HG02678 (cell line): ENCODE measurements around the gene LMBR1L.
"Not testable (repeated sequence)": the region's sequence is repeated elsewhere in the genome, so short reads cannot be mapped to it uniquely, and the experiment has no call there.

ENCODE experiments used
- ATAC-seq: cut with Tn5 transposase; IDR thresholded peaks from one replicate; pipeline ENCODE4 v1.9.1; 2021; ENCODE audit warnings: mild to moderate bottlenecking, moderate library complexity; ENCODE audit not compliant: unreplicated experiment

LMBR1L gene, protein sequence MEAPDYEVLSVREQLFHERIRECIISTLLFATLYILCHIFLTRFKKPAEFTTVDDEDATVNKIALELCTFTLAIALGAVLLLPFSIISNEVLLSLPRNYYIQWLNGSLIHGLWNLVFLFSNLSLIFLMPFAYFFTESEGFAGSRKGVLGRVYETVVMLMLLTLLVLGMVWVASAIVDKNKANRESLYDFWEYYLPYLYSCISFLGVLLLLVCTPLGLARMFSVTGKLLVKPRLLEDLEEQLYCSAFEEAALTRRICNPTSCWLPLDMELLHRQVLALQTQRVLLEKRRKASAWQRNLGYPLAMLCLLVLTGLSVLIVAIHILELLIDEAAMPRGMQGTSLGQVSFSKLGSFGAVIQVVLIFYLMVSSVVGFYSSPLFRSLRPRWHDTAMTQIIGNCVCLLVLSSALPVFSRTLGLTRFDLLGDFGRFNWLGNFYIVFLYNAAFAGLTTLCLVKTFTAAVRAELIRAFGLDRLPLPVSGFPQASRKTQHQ

DNA sequence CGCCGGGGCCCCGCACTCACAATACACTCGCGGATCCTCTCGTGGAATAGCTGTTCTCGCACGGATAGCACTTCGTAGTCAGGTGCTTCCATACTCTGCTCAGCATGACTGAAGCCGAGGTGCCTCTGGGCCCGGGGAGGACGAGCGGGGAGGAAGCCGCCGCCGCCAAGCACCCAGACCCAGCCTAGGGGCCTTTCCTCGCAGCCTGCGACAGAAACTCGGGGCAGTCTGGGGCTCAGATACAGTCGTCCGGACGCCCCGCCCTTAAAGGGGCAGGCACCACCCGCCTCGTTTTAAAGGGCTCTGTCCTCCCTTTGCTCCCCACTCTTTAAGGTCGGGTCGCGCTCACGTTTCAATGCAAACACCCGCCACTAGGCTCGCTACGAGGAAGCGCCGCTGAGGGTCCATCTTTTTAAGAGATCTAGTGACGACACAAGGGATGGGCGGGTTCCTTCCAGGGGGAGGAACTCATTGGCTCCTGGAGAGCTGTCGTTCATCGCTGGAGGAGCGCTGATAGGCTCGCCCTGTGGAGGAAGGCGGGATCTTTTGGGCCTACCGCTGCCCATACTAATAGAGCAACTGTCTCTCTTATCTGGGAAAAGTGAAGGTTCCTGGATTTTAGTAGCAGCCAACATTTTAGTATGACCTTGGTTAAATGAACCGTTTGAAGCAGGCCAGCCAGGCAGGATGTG is at the start of gene LMBR1L:
LMBR1L (minus strand) TSS at position 384 of the 692 bp plus-strand sequence; CDS start at position 92, 292 bp downstream.
- peak; percentile 98 for ATAC-seq

DNA sequence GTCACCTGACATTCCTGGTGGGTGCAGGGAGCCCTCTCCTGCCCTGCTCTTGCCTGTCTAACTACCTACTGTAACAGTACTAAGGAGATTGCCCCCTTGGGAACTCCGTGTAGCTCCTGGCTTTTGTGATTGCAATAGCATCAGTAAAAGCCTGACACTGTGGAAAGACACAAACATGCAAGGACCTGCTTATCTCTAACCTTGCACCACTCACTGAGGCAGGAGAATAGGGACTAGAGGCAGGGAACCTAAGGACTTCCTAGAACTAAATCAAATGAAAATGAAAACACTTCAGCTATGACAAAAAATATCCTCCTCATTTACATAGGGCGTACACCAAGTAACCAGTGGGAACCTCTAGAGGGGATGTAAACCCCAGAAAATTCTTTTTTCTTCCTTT is 49.8 kb upstream of the LMBR1L start:
- ATAC-seq = no peak

DNA sequence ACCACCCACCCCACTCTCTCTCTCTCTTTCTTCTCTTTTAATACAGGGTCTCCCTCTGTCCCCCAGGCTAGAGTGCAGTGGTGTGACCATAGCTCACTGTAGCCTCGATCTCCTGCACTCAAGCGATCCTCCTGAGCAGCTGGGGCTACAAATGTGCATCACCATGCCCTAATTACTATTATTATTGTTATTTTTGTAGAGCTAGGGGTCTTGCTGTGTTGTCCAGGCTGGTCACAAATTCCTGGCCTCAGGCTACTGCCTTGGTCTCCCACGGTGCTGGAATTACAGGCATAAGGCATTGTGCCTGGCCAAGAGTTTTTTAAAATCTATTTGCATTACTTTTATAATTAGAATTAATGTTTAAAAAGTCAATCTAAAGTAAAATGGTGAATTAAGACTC is 43.6 kb upstream of the LMBR1L start:
- ATAC-seq = no peak

DNA sequence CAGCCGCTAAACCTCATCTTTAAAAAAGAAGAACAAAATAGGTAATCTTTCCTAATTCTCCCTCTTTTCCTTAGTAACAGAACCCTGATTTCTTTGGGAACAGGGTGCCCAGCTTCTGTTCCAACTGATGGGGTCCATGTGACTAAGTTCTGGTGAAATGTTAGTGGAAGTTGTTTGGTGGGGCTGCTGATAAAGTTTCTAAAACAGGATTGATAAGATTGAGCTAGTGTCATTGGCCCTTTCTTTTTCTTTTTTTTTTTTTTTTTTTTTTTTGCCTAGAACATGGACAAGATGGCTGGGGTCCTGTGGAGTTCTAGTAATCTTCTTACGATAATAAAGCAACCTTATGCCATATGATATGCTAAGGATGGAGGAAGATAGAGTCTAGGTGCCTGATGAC is 36.7 kb upstream of the LMBR1L start:
- no peak for ATAC-seq

DNA sequence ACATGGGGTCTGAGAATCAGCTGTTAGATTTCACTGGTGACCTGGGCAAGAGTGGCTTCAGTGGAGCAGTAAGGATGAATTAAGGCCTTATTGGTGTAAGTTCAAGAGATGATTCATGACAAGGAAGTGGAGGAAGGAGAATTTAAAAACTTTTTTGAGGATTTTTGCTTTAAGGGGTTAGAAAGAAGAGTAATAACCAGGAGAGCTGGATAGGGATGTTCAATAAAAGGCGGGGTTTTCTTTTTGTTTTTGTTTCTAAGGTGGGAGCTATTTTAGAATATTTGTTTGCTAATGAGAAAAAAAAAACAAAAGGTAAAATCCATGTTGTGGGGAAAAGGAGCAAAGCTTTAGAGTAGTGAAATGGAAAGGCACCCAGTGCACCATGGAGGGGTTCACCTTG is 35.8 kb upstream of the LMBR1L start:
- ATAC-seq = no peak

DNA sequence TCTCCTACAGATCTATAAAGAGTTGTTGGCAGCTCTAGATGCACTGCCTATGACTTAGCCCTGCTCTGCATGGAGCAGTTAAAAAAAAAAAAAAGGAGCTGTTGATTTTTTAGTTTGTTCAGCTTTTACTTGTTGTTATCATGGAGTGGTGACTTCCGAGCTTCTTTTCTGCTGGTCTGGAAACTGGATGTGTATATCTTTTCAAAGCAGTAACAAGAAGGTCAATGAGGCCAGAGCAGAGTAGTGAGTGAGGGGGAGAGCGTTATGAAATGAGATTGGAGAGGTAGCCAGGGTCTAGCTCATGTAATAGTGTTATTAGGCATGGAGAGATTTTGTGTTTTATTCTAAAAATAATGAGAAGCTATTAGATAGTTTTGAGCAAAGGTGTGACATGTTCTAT is 33.7 kb upstream of the LMBR1L start:
- no peak for ATAC-seq

DNA sequence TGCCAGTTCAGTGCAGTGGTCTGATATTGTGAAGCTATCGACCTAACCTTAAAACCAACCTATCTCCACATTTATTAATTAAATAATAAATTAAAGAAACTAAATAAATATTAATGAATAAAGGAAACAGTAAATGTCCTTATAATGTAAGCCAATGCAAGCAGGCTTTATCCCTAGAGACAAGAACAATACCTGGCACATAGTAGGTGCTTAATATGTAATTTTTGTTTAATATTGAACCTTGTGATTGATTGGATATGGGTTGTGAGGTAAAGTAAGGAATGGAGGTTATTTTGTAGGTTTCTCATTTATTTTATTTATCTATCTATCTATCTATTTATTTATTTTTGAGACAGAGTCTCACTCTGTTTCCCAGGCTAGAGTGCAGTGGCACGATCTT is 28.4 kb upstream of the LMBR1L start:
- no peak for ATAC-seq

DNA sequence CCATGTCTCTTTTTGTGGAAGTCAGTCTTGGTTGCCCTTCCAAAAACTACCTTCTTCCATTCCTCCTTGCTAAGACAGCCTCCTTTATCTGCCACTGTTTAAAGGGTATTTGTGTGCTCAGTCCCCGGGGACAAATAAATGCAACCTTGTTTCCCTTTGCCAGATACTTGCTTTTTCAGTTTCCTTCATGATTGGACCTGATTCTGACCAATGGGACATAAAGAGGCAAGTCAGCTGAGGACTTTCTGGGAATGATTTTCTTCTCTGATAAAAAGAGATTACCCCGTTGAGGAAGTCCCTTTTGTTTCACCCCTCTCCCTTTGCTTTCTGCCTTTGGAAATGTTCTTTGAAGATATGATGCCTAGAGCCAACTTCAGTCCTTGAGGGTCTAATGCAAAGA is 27.9 kb upstream of the LMBR1L start:
- no peak for ATAC-seq

DNA sequence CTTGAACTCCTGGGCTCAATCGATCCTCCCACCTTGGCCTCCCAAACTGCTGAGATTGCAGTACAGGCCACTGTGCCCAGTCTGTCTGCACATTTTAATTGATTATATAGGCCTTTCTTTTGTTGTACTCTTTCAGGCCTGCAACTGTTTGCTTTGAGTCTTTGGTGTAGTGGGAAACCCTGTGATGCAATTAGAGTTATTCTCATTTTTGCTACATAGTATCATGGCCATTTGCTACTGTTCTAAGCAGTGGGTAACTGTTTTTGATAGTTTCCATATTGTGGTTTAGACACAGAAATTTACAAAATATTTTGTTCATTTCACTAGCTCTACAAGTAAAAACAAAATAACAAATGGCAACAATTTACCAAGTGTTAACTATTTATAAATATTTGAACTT is 26.8 kb upstream of the LMBR1L start:
- no peak for ATAC-seq

DNA sequence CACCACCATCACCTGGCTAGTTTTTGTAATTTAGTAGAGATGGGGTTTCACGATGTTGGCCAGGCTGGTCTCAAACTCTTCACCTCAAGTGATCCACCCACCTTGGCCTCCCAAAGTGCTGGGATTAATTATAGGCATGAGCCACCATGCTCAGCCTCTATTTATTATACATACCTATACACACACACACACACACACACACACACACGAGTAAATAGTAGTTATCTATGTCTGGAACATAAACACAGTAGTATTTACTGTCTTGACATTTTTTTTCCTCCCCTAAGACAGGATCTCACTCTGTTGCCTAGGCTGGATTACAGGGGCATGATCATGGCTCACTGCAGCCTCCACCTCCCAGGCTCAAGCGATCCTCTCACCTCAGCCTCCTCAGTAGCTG is 26.4 kb upstream of the LMBR1L start:
- not testable (repeated sequence) for ATAC-seq

DNA sequence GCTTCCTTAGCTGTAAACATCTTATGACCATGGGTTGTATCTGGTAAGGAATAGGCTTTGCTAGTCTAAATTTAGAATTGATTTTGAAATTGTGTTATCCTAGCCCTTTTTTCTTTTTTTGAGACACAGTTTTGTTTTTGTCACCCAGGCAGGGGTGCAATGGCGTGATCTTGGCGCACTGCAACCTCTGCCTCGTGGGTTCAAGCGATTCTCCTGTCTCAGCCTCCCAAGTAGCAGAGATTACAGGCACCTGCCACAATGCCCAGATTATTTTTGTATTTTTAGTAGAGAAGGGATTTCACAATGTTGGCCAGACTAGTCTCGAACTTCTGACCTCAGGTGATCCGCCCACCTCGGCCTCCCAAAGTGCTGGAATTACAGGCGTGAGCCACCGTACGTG is 22.9 kb upstream of the LMBR1L start:
- ATAC-seq = no peak

DNA sequence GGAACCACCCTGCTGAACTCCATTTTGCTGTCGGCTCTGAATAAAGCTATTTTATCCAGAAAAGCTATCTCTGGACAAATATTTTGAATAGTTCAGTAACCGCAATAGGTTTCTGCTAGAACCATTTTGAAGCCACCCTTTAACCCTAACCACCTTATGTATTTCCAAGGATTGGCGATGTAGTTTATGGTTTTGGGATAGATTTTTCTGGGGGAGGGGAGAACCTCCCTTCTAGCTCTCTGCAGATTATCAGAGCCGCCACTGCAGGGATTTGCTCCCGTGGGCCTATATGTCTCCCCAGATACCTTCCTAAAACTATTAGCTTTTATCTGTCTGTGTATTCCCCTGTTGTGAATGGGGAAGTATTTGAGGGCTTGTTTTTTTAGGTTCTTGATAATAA is 22.4 kb upstream of the LMBR1L start:
- no peak for ATAC-seq

DNA sequence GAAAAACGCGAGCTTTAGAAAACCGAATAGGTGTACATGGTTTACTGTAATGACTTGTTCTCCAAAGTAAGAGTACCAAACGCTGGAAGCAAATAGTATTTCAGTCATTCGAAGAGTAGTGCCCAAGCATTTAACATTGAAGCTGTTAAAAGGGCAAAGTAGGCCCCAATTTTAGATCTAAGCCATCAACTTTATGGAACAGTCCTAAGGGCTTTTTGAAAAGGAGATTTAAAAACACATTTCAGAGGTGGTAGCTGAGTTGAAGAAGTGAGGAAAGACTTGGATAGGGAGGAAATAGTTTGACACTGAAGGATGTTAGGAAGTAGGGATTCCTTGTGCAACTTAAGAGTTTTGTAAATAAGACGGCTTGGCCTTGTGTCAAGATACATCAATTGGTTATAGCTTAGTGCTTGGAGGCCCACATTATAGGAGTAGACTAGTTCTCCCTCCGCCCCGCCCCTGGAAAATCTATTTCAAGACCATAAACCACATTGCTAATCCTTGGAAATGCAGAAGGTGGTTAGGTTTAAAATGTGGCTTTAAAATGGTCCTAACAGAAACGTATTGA is 21.3 kb upstream of the LMBR1L start:
- ATAC-seq = no peak

DNA sequence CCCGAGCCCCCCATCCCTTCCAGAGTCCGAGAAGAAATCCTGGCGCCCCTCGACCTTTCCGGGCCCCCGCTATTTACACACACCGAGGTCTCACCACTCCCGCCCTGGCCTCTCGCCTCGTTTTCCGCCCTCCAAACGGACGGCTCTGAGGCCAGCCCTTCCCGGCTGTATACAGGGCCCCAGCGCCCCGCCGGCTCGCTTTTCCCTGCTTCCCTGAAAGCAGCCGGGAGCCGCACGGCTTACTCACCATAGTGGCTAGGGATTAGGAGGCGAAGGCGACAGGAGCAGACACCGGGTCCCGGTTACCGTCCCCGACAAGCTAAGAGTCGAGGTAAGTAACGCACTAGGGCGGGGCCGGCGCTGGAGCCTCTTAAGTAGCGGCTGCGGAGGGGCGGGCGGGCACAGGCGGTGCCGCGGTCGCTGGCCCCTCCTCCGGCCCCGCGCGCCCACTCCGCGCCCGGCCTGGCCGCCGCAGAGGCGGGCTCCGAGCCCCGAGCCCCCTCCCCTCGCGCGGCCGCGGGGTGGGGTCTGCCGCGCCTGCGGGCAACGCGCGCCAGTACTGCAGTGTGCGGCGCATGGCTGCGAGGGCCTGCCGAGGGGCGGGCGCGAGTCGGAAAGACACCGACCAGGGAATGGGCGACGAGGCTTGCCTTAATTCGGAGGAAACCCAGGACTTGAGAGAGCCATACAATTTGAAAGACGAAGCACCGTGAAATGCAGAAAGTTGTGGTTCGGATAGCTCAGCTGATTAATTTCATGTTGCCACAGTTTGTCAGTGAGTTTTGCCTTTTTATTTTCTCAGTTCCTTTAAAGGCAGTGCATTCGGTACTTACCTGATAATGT is 20.6 kb upstream of the LMBR1L start, which contains the start of gene TUBA1B:
TUBA1B (minus strand) TSS at position 345 of the 843 bp plus-strand sequence; CDS start at position 250, 95 bp downstream.
- ATAC-seq = peak; percentile 68

DNA sequence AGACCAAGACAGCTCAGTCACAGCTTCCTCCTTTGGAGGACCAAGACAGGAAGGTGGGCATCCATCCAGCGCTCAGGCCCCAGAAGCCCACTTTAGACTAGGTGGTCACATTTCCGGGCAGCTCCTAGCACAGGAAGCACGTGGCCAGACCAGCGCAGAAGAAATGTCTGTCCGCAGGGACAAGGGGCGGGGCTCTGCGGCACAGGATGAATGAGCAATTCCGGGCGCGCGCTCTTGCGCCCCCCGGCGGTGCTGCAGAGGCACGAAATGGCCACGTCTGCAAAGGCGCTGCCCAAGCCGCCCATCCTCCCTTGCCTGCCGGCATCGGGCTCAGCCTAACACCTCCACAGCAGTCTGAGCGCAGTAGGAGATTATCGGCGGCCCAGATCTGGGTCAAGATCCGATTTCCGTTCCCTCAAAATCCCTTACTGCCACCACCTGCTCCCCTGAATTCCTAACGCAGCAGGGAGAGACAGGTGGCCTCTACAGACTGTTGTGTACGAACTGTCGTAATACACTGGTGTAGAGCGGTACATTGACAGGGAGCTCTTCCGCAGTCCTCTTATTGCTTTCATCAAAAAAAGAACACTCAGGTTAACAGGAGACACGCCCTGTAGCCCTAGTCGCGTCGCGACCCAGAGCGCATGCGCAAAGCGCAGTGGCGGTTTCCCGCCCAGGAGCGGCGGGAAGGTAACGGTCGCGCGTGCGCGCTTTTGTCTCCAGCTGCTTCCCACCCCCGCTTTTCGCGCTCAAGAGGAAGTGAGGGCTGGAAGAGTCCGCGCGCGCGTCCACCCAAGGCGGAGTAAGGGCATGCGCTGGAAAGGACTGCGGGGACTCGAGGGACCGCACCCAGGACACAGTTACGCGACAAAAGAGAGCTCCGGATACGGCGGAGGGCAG is 19.8 kb upstream of the LMBR1L start:
- ATAC-seq = peak; percentile 46

DNA sequence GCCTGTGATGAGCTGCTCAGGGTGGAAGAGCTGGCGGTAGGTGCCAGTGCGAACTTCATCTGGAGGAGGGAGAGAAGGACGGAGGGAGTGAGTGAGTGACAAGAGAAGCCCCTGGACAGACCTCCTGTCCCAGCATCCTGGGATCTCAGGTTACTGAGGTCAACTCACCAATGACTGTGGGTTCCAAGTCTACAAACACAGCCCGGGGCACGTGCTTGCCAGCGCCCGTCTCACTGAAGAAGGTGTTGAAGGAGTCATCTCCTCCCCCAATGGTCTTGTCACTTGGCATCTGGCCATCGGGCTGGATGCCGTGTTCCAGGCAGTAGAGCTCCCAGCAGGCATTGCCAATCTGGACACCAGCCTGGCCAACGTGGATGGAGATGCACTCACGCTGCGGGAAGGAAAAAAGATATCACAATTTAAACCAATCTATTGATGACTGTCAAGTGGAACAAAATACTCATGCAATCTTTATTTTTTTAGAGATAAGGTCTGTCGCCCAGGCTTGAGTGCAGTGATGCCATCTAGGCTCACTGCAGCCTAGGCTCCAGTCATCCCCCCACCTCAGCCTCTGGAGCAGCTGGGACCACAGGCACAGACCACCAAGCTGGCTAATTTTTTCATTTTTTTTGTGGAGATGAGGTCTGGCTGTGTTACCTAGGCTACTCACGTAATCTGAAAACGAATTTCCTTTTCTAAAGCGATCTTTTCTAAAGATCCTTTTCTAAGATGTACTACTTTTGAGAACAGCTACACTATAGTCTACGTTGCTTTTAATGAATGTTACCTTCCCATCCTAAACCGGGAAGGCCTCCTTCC is 18.9 kb upstream of the LMBR1L start:
- no peak for ATAC-seq

DNA sequence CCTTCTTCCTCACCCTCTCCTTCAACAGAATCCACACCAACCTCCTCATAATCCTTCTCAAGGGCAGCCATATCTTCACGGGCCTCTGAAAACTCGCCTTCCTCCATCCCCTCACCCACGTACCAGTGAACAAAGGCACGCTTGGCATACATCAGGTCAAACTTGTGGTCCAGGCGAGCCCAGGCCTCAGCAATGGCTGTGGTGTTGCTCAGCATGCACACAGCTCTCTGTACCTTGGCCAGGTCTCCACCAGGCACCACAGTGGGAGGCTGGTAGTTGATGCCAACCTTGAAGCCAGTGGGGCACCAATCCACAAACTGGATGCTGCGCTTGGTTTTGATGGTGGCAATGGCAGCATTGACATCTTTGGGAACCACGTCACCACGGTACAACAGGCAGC is 17.3 kb upstream of the LMBR1L start:
- ATAC-seq = not testable (repeated sequence)

DNA sequence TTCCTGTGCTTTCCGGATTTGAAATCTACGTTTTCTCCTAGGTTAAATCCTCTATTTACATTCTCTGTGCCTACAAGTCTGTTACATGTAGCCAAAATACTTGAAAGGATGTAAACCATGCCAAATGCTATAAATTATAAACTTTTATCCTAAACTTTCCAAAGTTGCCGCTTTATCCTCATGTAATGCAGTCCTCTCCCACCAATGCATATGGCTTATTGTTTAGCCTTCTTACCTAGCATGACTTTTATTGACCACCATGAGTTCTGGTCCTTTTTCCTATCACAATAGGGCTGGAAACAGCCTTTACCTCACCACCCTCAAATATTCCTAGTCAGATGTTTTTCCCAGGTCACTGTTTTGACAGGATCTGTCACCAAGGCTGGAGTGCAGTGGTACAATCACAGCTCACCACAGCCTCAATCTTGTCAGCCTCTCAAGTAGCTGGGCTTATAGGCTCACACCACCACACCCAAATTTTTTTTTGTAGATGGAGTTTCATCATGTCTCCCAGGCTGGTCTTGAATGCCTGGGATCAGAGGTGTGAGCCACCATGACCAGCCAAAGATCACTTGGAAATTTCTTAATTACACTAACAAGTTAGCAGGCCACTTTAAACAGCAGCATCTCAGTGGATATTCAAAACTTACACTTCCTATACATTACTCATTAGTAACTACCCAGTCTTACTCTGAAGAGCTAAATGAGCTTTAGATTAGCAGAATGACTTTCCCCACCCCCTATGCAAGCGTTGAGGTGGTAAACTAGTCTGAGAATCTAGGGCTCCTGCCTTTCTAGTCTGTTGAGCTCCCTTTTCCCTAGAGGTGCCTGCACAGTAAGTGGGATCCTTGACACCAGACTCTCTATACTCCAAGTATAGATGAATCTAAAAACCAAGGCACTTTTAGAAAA is 16.5 kb upstream of the LMBR1L start:
- no peak for ATAC-seq
